Mammary epithelial cell (primary cell): ENCODE results near the gene ATP2C1.

Source experiments
- CTCF ChIP-seq, 2 donors: IDR thresholded peaks in 1 of 2; conservative IDR thresholded peaks in 1 of 2; 2 replicates each; pipeline ENCODE4 v1.5.1; 2011 to 2012; ENCODE audit warnings: inconsistent platforms in 2 of 2, low read length in 2 of 2, mild to moderate bottlenecking in 2 of 2, control low read depth in 1 of 2, low read depth in 1 of 2; ENCODE audit not compliant: insufficient read depth in 1 of 2; ENCODE audit errors: extremely low read depth in 1 of 2
- EZH2 ChIP-seq: IDR thresholded peaks from 2 replicates; pipeline ENCODE4 v1.6.1; 2012; ENCODE audit warnings: low read length, inconsistent platforms, borderline replicate concordance

- TF ChIP-seq CTCF (conservative IDR thresholded peaks at IDR 0.05 in 1 of 2, IDR thresholded peaks at IDR 0.05 in 1 of 2; ENCODE audit: extremely low read depth in 1 of 2, insufficient read depth in 1 of 2, low read depth in 1 of 2, low read length in 2 of 2) (no peak), EZH2 (no peak)
Observed at GRCh38 chr3:130929804-130930203, 35.9 kb downstream of the ATP2C1 start.
